ENCODE data around the gene SKA2. TPM values are rescaled to one million over a fixed set of nuclear protein-coding genes. Genes with fewer than 3 reads are reported as not detected.

SKA2 gene
- total and polyA plus RNA-seq, 10 donors = 15.4 to 38.9 (median 24.6) TPM

GRCh38 chr17:59084154-59084553 is 70.8 kb downstream of the SKA2 start:
- Histone ChIP-seq H3K9me3 (no peaks in the 10 kb centered on the region), H3K36me3 (peaks cover 8 to 92% (median 36%) of the 10 kb centered on the region in 6 donors), H3K27ac (no peak overlapping the region), H3K27me3 (replicated peaks in 1 of 7) (no peaks in the 10 kb centered on the region), H3K4me3 (no peak overlapping the region), H3K4me1 (no peaks in the 10 kb centered on the region)
- intact Hi-C loops (cut with DNase I; ENCODE audit: low total_unique reads) = no loop called here
- TF ChIP-seq POLR2A (IDR thresholded peaks at IDR 0.05) = no peak
- TF ChIP-seq, protein P1, sequence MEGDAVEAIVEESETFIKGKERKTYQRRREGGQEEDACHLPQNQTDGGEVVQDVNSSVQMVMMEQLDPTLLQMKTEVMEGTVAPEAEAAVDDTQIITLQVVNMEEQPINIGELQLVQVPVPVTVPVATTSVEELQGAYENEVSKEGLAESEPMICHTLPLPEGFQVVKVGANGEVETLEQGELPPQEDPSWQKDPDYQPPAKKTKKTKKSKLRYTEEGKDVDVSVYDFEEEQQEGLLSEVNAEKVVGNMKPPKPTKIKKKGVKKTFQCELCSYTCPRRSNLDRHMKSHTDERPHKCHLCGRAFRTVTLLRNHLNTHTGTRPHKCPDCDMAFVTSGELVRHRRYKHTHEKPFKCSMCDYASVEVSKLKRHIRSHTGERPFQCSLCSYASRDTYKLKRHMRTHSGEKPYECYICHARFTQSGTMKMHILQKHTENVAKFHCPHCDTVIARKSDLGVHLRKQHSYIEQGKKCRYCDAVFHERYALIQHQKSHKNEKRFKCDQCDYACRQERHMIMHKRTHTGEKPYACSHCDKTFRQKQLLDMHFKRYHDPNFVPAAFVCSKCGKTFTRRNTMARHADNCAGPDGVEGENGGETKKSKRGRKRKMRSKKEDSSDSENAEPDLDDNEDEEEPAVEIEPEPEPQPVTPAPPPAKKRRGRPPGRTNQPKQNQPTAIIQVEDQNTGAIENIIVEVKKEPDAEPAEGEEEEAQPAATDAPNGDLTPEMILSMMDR (IDR thresholded peaks at IDR 0.05 in 8 of 11, conservative IDR thresholded peaks at IDR 0.05 in 3 of 11) = no peak
- TF ChIP-seq POLR2AphosphoS5 (IDR thresholded peaks at IDR 0.05) = no peak
- 96 to 98% (median 96%) methylated on average over 4 of the region's 4 CpGs for WGBS, 5 donors
- no peak for DNase-seq

- H3K27ac ChIP-seq = no peak overlapping the region
- H3K36me3 ChIP-seq = peaks cover 5 to 100% (median 68%) of the 10 kb centered on the region in 6 donors
- TF ChIP-seq POLR2A (IDR thresholded peaks at IDR 0.05) (no peak), POLR2AphosphoS5 (IDR thresholded peaks at IDR 0.05) (no peak)
- TF ChIP-seq, protein P1 (IDR thresholded peaks at IDR 0.05 in 8 of 11, conservative IDR thresholded peaks at IDR 0.05 in 3 of 11) = no peak
- no peak overlapping the region for H3K4me3 ChIP-seq
- intact Hi-C loops (cut with DNase I; ENCODE audit: low total_unique reads) = no loop called here
- H3K27me3 ChIP-seq (replicated peaks in 1 of 7) = no peaks in the 10 kb centered on the region
- H3K4me1 ChIP-seq = no peaks in the 10 kb centered on the region
- no peak for DNase-seq
- H3K9me3 ChIP-seq = no peaks in the 10 kb centered on the region
Measured at GRCh38 chr17:59074494-59074893, 80.5 kb downstream of the SKA2 start.

DNA sequence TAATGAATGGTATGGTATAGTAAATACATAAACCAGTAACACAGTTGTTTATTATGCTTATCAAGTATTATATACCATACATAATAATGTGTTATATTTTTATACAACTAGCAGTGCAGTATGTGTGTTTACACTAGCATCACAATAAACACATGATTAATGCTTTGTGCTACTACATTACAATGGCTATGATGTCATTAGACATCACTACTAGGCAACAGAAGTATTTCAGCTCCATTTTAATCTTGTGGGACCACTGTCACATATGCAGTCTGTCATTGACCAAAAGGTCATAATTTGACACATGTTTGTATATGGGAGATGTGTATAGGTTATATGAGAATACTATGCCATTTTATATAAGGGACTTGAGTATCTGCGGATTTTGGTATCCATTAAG is 81.0 kb downstream of the SKA2 start:
- H3K9me3 ChIP-seq = no peaks in the 10 kb centered on the region
- DNase-seq = no peak
- intact Hi-C loops (cut with DNase I; ENCODE audit: low total_unique reads) = no loop called here
- H3K27ac ChIP-seq = no peak overlapping the region
- TF ChIP-seq POLR2A (IDR thresholded peaks at IDR 0.05) (no peak), POLR2AphosphoS5 (IDR thresholded peaks at IDR 0.05) (no peak)
- TF ChIP-seq, protein P1 (IDR thresholded peaks at IDR 0.05 in 8 of 11, conservative IDR thresholded peaks at IDR 0.05 in 3 of 11) = no peak
- WGBS, 5 donors = 91 to 100% (median 100%) methylated on average over 1 of the region's 1 CpG
- no peaks in the 10 kb centered on the region for H3K27me3 ChIP-seq (replicated peaks in 1 of 7)
- peaks cover 2 to 100% (median 67%) of the 10 kb centered on the region in 6 donors for H3K36me3 ChIP-seq
- H3K4me3 ChIP-seq = no peak overlapping the region
- no peaks in the 10 kb centered on the region for H3K4me1 ChIP-seq

DNA sequence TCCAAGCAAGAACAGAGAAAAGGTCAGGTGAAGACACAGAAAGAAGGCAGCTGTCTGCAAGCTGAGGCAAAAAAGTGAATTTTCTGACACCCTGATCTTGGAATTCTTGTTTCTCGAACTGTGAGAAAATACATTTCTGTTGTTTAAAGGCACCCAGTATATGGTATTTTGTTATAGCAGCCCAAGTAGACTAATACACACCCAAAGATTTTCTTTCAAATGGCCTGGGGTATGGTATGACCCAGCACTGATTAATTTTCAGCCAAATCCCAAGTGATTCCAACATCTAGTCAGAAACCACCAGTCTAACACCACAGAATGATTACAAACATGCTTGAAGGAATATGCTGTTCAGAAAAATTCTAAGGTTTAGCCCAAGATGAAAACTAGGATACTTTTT is 85.1 kb downstream of the SKA2 start:
- Histone ChIP-seq H3K36me3 (peaks cover 2 to 98% (median 50%) of the 10 kb centered on the region in 6 donors), H3K4me3 (no peak overlapping the region), H3K9me3 (no peaks in the 10 kb centered on the region), H3K4me1 (no peaks in the 10 kb centered on the region), H3K27ac (no peak overlapping the region), H3K27me3 (replicated peaks in 1 of 7) (no peaks in the 10 kb centered on the region)
- TF ChIP-seq POLR2A (IDR thresholded peaks at IDR 0.05) = no peak
- TF ChIP-seq, protein P1 (IDR thresholded peaks at IDR 0.05 in 8 of 11, conservative IDR thresholded peaks at IDR 0.05 in 3 of 11) = no peak
- no peak for TF ChIP-seq POLR2AphosphoS5 (IDR thresholded peaks at IDR 0.05)
- WGBS, 5 donors = 93 to 100% (median 97%) methylated on average over 1 of the region's 1 CpG
- intact Hi-C loops (cut with DNase I; ENCODE audit: low total_unique reads) = no loop called here
- DNase-seq = no peak

All from spleen (tissue), 11 donors.